ENCODE data around the gene CFAP410. TPM values are rescaled to one million over a fixed set of nuclear protein-coding genes. Genes with fewer than 3 reads are reported as not detected.
A peak's percentile ranks its signal among the peaks of the same experiment; 100 is the strongest.
"Not testable (repeated sequence)": the region's sequence is repeated elsewhere in the genome, so short reads cannot be mapped to it uniquely, and the experiment has no call there.

CFAP410 gene
- total RNA-seq, 1 donor, result 9.5 TPM

- H3K4me3 ChIP-seq (ENCODE audit: low read depth, low read length), result no peak overlapping the region
- no peak for TF ChIP-seq CTCF (IDR thresholded peaks at IDR 0.05; ENCODE audit: insufficient read depth, low read depth, low read length)
- no peak for DNase-seq (ENCODE audit: low read depth)
Observed at GRCh38 chr21:44310628-44311507, 28.3 kb downstream of the CFAP410 start.

DNA sequence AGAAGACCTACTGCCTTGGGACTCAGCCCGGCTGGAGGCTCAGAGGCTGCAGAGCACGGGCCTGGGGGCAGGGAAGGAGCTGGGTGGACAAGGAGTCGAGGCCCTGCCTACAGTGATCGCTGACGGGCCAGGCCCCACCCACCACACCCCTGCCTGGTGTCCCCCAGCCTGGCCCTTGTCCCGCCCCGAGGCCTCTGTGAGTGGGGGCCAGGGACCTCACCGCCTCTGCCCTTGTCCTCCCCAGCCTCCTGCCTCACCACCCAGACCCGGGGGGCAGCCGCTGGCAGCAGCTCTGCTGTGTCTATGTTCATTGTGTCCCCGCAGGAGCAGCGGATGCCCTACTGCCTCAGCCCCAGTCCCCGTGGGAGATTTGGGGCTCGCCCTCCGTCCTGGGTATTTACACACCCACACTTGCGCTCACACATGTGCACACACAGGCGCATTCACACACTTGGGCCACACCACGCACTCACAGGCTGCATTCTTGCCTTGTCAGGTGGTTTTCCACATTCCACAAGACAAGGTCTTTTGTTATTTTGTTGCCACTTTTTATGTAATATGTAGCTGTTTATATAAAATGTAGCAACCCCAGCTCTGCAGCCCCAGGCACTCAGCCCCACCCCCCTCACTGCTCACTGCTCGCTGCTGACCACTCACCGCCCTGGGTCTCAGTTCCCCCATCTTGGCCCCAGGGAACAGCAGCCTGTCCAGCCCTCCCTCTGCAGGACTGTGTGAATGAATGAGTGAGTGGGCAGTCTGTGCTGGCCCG is 32.1 kb downstream of the CFAP410 start:
- TF ChIP-seq CTCF (IDR thresholded peaks at IDR 0.05; ENCODE audit: insufficient read depth, low read depth, low read length), result no peak
- no peak overlapping the region for H3K4me3 ChIP-seq (ENCODE audit: low read depth, low read length)
- DNase-seq (ENCODE audit: low read depth), result no peak

DNA sequence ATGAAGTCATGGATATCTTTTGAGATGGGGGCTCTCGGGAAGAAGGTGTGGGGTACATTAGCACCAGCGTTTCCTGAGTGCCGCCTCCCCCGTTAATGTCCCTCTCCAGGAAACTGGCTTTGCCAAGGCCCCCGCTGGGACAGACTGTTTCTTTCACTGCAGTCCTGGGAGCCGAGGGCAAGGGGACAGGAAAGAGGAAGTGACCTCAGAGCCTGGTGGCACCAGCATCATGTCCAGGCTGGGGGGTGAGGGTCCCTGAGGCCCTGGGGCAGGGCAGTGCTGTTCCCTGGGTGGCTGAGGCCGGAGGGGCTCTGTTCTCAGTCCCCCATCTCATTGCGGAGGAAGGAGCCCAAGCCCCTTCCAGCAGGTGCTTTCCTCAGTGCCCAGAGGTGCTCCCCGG is 33.5 kb downstream of the CFAP410 start:
- no peak for TF ChIP-seq CTCF (IDR thresholded peaks at IDR 0.05; ENCODE audit: insufficient read depth, low read depth, low read length)
- no peak overlapping the region for H3K4me3 ChIP-seq (ENCODE audit: low read depth, low read length)
- no peak for DNase-seq (ENCODE audit: low read depth)

- TF ChIP-seq CTCF (IDR thresholded peaks at IDR 0.05; ENCODE audit: insufficient read depth, low read depth, low read length), result peak; percentile 76
- no peak overlapping the region for H3K4me3 ChIP-seq (ENCODE audit: low read depth, low read length)
- peak; percentile 52 for DNase-seq (ENCODE audit: low read depth)
Observed at GRCh38 chr21:44304877-44305293, 34.3 kb downstream of the CFAP410 start.

DNA sequence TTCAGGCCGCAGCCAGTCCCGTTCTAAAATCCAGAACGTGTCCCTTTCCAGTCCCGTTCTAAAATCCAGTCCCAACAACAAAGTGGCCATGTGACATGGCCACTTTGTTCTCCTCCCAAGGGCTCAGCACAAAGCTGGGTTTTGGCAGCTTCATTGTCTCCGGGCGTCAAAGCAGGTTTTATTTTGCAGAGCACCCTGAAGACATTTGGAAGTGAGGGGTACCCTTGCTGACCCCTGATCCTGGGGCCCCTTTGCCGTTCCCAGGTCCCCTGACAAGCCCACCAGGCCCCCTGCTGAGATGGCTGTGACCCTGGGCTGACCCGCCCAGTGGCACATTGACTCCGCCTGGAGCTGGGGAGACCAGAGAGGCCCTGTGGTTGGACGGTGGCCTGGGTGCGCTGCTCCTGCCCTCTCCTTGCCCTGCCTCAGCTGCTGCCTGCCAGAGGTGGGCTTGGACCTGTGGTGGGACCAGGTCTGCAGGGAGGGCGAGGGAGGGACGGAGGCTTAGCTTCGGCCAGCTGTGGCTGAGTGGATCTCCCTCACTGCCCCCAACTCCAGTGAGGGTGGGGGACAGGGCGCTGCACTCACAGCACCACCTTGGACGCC is 35.1 kb downstream of the CFAP410 start:
- TF ChIP-seq CTCF (IDR thresholded peaks at IDR 0.05; ENCODE audit: insufficient read depth, low read depth, low read length), result no peak
- DNase-seq (ENCODE audit: low read depth), result no peak
- H3K4me3 ChIP-seq (ENCODE audit: low read depth, low read length), result no peak overlapping the region

GRCh38 chr21:44303490-44303981 is 35.7 kb downstream of the CFAP410 start:
- DNase-seq (ENCODE audit: low read depth), result no peak

GRCh38 chr21:44302573-44303401 is 36.4 kb downstream of the CFAP410 start:
- not testable (repeated sequence) for DNase-seq (ENCODE audit: low read depth); H3K4me3 ChIP-seq (ENCODE audit: low read depth, low read length)

More at GRCh38 chr21:44303490-44303981, 35.7 kb downstream of the CFAP410 start:
- no peak for TF ChIP-seq CTCF (IDR thresholded peaks at IDR 0.05; ENCODE audit: insufficient read depth, low read depth, low read length)
- H3K4me3 ChIP-seq (ENCODE audit: low read depth, low read length), result no peak overlapping the region

Data from fibroblast of villous mesenchyme (primary cell).